NAMALWA (cell line): Measurements from ENCODE around the gene OR14A2.
A peak's percentile ranks its signal among the peaks of the same experiment; 100 is the strongest.
"Not testable (repeated sequence)": the region's sequence is repeated elsewhere in the genome, so short reads cannot be mapped to it uniquely, and the experiment has no call there.

Source experiments
- DNase-seq: peaks from one replicate; pipeline ENCODE4 v3.0.0-alpha.2; 2015; ENCODE audit warnings: low spot score

OR14A2 gene

DNA sequence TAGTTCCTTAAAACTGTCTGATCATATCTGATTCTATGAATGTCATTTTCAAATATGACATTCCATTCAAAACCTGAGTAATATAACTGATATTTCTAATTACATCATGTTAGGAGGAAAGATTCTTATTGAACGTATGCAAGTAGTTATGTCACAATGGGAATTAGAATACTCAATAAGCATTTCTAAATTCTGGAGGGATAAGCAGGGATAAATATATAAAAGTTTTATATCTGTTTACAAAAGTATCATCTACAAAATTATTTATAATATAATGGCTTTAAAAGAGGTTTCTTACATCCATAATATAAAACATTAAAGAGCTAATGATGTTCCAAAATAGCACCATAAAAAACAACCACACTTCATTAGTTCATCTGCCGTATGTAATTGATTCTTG lies at the start of gene OR14A2:
OR14A2 (minus strand) TSS at position 101 of the 400 bp plus-strand sequence.
- no peak for DNase-seq

DNA sequence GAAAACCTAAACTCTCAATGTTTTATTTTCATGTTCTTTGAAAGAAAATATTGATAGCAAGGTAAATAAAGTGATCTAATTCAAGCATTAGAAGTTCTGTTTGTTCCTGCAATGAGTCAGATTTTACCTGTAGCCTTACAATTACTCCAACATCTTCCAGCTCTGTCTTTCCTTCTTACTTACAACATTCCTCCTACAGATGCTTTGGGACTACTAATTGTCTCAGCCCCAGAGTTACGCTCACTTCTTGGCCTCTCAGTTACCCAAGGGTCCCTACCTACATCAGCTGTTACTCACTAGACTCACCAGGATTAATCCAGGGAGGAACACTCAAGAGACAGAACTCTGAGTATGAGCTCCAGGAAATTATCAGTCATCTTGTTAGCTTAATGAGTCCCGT lies 49.6 kb upstream of the OR14A2 start:
- no peak for DNase-seq

DNA sequence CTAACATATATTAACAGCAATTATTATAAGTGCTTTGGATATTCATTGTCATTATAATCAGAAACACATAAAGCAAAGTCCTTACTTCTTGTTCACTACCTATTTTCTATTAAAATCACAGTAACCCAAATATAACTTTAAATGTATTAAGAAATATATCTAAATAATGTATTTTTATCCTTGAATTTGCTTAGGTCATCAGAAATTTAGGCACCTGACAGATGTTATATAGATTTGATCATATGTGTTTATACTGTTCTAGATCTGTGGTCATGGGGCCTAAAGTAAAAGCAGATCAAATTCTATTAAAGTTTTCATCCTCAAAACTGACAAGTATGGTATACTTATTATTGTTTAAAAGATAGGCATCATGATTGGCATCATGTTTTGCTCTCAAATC lies 21.7 kb upstream of the OR14A2 start:
- DNase-seq: no peak

DNA sequence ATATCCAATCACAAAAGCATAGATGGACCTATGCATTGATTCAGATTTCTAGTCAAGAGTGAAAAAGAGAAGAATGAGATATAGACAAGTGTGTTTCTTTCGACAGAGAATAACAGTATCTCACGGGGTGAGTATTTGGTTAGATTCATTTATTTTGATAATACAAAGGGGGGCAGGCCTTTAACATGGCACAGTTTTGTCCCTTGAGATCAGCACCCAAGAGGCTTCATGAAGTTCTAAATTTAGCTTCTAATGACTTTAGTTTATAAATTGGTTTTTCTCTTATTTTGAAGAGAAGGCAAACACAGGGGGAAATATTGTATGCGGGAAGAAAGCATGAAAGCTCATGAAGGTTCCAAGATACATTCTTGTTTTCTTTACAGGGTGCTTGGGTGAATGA lies 12.5 kb upstream of the OR14A2 start, which contains the start of gene OR1C1:
OR1C1 (minus strand) TSS at position 101 of the 400 bp plus-strand sequence. CDS start 2,150 bp downstream, outside the sequence.
- DNase-seq: no peak

DNA sequence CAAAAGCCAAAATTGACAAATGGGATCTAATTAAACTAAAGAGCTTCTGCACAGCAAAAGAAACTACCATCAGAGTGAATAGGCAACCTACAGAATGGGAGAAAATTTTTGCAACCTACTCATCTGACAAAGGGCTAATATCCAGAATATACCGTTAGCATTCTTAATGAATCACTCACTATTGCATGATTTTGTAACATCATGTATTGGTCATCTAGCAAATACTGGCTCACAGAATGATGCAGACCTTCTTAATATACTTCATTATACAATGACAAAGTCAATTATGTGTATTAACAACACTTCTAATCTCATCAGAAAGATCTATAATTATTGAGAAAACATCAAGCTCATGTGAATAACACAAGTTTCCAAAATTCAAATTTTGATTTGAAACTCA lies 6.4 kb upstream of the OR14A2 start:
- DNase-seq: not testable (repeated sequence)

DNA sequence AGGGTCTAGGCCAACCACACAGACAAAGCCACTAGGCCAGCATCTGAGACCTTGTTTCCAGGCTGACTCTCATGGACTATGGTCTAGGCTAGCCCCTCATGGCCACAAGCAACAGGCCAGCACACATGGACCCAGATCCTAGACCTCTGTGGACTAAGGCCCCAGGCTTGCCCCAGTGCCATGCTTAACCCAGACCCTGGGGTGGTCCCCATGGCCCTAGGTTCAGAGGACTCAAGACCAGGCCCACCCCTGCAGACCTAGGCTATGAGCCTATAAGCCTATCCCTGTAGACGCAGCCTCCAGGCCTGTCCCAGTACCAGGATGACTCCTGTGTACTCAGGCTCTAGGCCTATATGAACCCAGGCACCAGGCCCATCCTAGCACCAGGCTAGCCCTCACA lies 1.9 kb upstream of the OR14A2 start:
- DNase-seq: no peak

DNA sequence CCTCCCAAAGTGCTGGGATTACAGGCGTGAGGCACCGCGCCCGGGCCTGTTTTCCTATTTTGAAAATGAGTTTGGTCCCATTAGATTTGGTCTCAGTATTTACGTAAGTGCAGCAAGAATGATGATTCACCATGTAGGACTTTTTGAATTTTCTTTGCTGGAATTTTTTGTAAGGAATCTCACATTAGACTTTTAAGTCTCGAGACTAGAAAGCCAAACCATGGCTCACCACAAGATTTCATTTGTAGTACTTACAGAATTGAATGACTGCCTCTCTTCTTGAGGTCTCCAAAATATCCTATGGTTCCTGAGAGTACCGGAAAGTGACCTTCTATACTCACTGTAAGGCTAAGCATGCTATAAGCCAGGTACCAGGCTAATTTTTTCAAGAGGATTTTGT lies 325 bp downstream of the OR14A2 start:
- DNase-seq: no peak

DNA sequence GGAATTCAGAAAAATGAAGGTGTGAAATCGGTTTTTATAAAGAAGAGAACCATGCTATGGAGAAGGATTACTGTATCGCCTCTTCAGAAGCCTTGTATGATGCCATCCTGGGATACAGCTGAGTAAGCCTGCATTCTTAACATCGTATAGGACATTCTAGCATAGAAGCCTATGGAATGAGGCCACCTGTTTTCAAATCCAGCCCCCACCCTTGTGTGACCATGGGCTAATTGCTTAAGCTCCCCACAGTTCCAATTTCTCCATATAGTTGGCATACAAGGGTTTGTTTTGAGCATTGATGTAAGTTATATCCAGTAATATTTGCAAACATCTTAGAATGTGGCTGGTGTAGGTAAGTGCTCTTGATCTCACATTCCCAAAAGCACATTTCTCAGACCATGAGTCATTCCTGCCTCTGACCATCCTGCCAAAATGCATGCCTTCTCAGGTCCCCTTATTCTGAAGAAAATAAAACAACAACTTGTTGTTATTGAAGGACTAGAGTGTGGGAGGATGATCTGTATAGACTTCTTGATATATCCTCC lies 1.5 kb downstream of the OR14A2 start:
- no peak for DNase-seq

DNA sequence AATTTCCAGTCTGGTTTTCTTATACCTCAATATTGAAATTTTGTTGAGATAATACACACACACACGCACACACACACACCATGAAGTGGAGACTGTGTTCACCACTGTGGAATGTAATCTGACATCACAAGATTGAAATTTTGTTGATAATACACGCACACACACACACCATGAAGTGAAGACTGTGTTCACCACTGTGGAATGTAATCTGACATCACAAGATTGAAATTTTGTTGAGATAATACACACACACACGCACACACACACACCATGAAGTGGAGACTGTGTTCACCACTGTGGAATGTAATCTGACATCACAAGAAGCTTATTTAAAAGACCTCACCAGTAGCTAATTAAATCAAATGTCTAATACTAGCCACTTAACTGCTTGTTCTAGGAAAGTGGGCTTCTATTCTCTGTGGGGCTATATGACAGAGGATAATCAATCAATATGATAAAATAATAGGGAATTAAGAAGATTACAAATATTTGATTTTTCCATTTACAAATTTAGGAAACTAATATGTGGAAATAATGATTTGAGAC lies 5.7 kb downstream of the OR14A2 start:
- DNase-seq: not testable (repeated sequence)

DNA sequence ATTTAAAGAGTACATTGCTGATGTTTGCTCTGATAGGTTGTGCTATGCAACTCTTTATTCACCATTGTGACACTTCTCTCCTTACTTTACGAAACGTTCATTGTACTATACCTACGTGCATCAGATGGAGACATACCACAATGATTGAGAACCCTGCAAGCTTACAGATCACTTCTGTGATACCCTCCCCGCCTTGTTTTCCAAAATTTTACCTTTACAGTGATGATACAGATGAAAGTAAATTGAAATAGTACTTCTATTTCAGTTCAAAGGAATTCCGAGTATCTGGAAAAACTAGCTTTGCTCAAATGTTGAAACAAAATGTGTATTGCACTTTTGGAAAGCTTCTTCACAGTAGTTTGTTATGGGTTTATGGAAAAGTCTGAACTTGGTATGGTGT lies 6.2 kb downstream of the OR14A2 start:
- DNase-seq: no peak

DNA sequence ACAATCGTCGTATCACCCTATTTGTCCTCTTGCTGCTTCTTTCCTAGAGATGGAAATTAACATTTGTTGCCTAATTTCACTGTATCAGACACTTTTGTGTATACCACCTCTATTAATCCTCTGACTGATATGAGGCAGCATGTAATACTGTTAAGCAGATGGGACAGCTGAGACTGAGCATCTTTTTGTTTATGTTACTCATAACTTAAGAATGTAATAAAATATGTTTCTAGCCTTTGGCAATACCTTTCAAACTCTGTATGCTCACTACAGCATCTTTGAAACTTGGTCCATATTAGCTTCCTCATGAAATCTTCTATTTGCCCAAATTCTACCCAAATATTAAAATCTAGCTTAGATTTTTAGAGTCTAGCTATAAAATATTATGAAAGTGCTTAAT lies 7.2 kb downstream of the OR14A2 start:
- DNase-seq: no peak

DNA sequence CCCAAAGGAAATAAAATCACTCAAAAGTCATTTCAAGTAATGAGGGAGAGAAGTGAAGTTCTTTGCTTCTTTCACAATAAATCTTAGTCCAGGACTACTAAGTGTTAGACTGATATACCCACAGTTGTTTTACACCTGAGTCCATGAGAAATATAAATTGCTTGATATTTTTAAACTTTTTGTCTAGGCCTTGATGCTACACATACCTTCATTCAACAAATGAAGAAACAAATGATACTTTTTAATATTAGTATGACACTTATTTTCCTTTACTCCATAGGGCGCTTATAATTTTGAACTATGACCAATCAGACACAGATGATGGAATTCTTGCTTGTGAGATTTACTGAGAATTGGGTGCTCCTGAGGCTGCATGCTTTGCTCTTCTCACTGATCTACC lies 9.6 kb downstream of the OR14A2 start, which contains the start of gene OR14K1:
OR14K1 (plus strand) TSS at position 301 of the 400 bp plus-strand sequence; CDS start at position 301, 0 bp downstream.
- no peak for DNase-seq

DNA sequence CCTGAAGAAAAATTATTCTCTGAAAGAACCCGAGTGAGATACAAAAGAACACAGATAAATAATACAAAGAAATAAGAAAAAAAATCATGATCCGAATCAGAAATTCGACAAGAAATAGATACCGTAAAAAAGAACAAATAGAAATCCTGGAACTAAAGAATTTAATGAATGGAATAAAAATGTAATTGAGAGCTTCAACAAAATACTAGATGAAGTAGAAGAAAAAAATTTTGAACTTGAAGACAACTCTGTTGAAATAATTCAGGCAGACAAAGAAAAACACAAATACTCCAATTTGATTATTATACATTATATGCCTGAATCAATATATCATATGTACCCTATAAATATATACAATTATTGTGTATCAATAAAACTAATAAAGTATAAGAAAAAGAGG lies 26.7 kb downstream of the OR14A2 start:
- no peak for DNase-seq

DNA sequence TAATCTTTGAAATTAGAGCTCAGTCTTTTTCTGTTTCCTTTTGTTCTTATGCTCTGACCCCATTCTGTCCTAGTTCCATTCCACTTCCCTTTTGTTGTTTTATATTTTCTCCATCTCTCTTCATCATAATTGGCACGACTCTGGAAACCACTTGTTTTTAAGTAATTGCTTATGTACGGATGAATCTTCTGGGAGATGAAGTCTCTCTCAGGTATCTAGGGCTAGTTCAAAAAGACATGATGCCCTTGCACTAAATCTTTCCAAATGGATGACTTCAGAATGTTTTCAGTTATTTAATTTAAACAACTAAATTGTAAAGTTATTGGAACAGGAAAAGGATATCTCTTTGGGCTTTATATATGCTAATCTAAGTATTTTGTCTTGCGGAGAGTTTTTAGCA lies 31.4 kb downstream of the OR14A2 start, which contains the start of gene OR6F1:
OR6F1 (minus strand) TSS at position 101 of the 400 bp plus-strand sequence. CDS start 3,891 bp downstream, outside the sequence.
- no peak for DNase-seq

DNA sequence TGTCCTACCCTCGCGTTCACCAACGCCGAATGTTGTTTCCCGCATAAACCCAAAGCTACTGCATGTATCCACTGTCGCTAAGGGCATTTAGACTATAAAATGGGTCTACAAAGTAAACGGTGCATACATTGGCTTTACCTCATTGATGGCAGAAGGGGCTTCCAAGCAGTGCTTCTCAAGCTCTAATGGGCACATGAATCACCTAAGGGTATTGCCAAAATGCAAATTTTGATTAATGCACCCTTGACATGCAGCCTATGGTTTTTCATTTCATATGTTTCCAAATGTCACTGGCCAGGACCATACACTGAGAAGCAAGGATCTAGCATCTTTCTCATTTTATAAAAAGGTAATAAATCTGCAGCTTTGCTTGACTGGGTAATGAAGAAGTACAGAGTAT lies 34.2 kb downstream of the OR14A2 start:
- DNase-seq: no peak

DNA sequence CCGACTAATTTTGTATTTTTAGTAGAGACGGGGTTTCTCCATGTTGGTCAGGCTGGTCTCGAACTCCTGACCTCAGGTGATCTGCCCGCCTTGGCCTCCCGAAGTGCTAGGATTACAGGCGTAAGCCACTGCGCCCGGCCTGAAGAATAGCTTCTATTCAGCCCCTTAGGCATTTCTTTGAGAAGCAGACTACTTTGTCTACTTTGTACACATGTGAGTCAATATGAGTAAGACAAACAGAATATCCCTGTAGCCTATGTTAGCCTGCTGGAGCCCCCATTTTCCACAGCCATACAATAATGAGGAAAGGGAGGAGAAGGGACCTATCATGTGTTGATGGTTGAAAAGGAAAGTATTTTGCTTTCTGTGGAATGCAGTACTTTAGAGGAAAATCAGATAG lies 37.3 kb downstream of the OR14A2 start:
- not testable (repeated sequence) for DNase-seq

DNA sequence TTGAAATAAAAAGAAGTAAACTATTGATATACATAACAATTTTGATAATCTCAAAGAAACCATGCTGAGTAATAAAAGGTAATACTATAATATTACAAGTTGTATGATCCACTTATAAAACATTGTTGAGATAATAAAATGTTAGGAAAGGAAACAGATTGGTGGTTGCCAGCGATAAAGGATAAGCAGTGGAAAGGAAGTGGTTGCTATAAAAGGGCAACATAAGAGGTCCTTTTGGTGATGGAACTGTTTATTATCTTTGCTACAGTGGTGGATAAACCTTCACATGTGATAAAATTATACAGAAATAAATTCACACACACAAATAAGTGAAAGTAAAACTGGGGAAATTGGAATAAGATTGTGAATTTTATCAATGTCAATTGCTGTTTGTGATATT lies 46.6 kb downstream of the OR14A2 start:
- DNase-seq: no peak

DNA sequence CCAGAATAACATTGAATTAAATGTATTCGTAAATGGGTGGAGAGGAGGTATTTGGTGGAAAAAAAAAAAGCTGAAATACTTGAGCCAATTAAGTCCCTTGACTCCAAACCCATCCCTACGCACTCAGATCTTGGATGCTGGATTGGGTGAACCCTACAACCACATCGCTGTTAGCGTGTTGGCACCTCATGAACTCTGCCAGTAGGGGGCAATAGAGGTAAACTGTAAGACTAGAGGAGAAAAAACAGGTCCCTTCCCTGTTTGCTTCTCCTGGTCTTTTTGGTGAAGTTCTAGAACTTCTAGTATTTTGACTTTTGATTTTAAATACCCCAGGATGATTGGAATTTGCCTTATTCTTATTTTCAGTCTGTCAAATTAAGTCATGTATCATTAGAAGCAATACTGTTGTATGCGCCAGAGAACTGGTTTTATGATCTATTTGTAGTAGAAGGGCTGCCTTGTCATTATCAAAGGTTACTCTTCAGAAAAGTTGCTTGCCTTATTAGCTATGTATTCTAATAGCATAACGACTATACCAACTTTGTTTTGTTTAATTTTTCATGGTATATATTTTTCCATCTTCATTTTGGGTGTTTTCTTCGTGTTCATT lies 66.5 kb downstream of the OR14A2 start:
- DNase-seq: peak; percentile 72

DNA sequence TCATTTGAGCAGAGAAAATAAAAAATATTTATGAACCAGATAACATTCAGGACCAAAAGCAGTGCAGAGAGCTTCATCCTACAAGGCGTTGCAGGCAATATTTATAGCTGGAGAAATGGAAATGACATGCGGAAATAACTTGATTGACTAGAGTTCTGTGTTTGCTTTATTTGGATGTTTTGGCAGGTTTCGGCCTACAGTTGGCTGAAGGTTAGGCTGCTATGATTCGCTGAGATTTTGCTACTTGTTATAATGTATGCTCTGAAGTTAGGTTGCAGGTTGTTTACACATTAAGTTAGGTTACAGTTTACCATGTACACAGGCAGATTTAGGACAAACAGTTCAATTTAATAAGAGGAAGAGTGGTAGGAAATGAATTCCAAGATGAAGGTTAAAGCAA lies 67.8 kb downstream of the OR14A2 start:
- no peak for DNase-seq

DNA sequence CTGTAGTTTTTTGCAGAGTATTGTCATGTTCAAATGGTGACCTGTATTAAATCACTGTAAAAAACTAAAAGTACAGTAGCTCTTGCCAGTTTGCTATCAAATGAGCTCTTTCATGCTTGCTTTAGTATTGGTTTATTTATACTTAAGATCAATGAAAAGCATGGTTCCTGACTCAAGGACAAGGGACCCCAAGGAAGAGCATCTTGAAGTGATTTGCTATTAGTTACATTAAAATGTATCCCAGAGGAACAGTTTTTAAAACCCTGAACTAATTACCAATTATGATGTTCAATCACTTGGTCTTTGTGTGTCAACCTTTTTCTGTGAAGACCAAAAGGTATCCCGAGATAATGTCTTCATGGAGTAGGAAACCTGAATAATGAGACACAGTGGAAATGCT lies 68.3 kb downstream of the OR14A2 start, which contains the start of gene OR13G1:
OR13G1 (minus strand) TSS at position 101 of the 400 bp plus-strand sequence. CDS start 6,698 bp downstream, outside the sequence.
- no peak for DNase-seq
